ENCODE results near the gene CAPN9.

The CAPN9 gene

DNA sequence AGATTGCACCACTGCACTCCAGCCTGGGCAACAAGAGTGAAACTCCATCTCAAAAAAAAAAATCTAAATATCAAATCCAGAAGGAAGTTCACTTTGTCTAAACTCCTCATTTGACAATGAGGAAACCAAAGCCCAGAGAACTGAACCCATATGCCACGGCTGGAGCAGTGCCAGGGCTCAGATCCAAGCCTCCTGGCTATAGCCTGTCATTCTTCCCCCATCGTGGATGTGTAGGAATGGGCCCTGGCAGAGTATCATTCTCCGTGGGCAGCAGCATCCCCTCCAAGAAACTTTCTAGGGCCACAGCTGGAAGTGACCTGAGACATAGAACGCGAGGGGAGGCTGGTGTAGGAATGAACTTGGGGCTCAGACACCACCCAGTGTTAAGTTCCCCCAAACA is 47.2 kb downstream of the CAPN9 start:
- Histone ChIP-seq H3F3A (ENCODE audit: control insufficient read depth, insufficient read depth) (no peaks in the 10 kb centered on the region), H4K20me1 (ENCODE audit: control insufficient read depth, insufficient read depth, low read depth, low read length) (no peaks in the 10 kb centered on the region), H3K79me2 (ENCODE audit: control insufficient read depth, low read length) (no peaks in the 10 kb centered on the region), H3K4me1 (ENCODE audit: control insufficient read depth, low read length) (no peaks in the 10 kb centered on the region), H3K27ac (ENCODE audit: low read depth, low read length) (no peak overlapping the region), H3K4me2 (ENCODE audit: low read length) (no peak overlapping the region), H3K36me3 (ENCODE audit: control insufficient read depth, low read length) (no peaks in the 10 kb centered on the region), H3K9me3 (ENCODE audit: control insufficient read depth, insufficient read depth, low read length) (no peaks in the 10 kb centered on the region), H3K4me3 (ENCODE audit: low read length) (no peak overlapping the region), H3K9me2 (replicated peaks; ENCODE audit: control insufficient read depth, low read length) (no peaks in the 10 kb centered on the region), H3K27me3 (ENCODE audit: control insufficient read depth, low read length) (no peaks in the 10 kb centered on the region)
- TF ChIP-seq, protein P1, sequence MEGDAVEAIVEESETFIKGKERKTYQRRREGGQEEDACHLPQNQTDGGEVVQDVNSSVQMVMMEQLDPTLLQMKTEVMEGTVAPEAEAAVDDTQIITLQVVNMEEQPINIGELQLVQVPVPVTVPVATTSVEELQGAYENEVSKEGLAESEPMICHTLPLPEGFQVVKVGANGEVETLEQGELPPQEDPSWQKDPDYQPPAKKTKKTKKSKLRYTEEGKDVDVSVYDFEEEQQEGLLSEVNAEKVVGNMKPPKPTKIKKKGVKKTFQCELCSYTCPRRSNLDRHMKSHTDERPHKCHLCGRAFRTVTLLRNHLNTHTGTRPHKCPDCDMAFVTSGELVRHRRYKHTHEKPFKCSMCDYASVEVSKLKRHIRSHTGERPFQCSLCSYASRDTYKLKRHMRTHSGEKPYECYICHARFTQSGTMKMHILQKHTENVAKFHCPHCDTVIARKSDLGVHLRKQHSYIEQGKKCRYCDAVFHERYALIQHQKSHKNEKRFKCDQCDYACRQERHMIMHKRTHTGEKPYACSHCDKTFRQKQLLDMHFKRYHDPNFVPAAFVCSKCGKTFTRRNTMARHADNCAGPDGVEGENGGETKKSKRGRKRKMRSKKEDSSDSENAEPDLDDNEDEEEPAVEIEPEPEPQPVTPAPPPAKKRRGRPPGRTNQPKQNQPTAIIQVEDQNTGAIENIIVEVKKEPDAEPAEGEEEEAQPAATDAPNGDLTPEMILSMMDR (IDR thresholded peaks at IDR 0.05; ENCODE audit: low read depth, low read length, poor library complexity, severe bottlenecking): no peak
- TF ChIP-seq EZH2phosphoT487 (IDR thresholded peaks at IDR 0.05; ENCODE audit: borderline replicate concordance, low read length): no peak

DNA sequence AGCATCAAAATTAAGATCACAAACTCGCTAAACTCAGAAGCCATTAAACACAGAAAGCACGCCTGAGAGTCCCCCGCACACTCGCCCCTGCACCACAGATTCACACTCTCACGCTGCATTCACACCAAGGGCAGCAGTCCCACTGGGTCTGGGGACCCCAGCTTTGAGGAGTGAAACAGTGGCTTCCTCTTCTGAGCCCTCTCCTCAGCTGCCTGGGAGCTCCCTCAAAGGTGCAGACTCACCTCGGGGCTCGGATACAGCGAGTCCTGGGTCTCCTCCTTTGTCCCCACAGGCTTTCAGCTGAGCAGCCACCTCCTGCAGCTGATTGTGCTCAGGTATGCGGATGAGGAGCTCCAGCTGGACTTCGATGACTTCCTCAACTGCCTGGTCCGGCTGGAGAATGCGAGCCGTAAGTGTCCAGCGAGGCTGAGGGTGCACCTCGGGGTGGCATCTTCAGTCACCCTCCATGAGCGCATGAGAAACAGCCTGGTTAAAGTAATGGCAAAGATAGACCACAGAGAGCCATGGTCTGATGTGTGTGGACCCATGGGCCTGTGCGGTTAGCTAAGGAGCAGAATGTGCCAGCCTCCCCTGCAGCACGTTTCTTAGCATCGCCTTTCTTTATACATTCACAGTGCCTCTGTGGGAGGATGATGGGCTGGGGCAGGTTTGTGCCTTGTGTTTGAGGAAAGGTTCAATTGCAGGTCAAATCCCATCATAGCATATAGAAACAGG is 47.9 kb downstream of the CAPN9 start:
- Histone ChIP-seq H3K9me2 (replicated peaks; ENCODE audit: control insufficient read depth, low read length) (no peaks in the 10 kb centered on the region), H3K4me3 (ENCODE audit: low read length) (no peak overlapping the region), H3K27ac (ENCODE audit: low read depth, low read length) (no peak overlapping the region), H3K4me1 (ENCODE audit: control insufficient read depth, low read length) (no peaks in the 10 kb centered on the region), H3K27me3 (ENCODE audit: control insufficient read depth, low read length) (no peaks in the 10 kb centered on the region), H4K20me1 (ENCODE audit: control insufficient read depth, insufficient read depth, low read depth, low read length) (no peaks in the 10 kb centered on the region), H3K4me2 (ENCODE audit: low read length) (no peak overlapping the region), H3K36me3 (ENCODE audit: control insufficient read depth, low read length) (no peaks in the 10 kb centered on the region), H3F3A (ENCODE audit: control insufficient read depth, insufficient read depth) (no peaks in the 10 kb centered on the region), H3K9me3 (ENCODE audit: control insufficient read depth, insufficient read depth, low read length) (no peaks in the 10 kb centered on the region), H3K79me2 (ENCODE audit: control insufficient read depth, low read length) (no peaks in the 10 kb centered on the region)
- TF ChIP-seq, protein P1 (IDR thresholded peaks at IDR 0.05; ENCODE audit: low read depth, low read length, poor library complexity, severe bottlenecking): no peak
- TF ChIP-seq EZH2phosphoT487 (IDR thresholded peaks at IDR 0.05; ENCODE audit: borderline replicate concordance, low read length): no peak

DNA sequence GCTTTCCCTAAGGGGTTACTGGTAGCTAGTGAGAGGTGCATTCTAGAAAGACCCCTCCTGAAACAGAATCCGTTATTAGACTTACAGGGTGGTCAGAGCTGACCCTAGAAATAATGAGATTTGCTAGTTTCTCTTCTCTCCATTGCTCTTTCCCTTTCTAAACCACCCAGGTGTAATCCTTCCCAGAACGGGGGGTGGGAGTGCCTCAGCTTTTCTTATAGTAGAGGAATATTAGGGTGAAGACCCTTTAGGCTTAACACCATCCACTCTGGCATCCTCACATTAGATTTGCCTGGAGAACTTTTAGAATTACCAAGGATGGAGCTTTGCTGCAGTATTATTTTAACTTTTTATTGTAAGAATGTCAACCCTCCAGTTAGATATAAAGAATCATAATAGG is 49.4 kb downstream of the CAPN9 start:
- Histone ChIP-seq H3K27me3 (ENCODE audit: control insufficient read depth, low read length) (no peaks in the 10 kb centered on the region), H4K20me1 (ENCODE audit: control insufficient read depth, insufficient read depth, low read depth, low read length) (no peaks in the 10 kb centered on the region), H3K79me2 (ENCODE audit: control insufficient read depth, low read length) (no peaks in the 10 kb centered on the region), H3K4me1 (ENCODE audit: control insufficient read depth, low read length) (no peaks in the 10 kb centered on the region), H3K36me3 (ENCODE audit: control insufficient read depth, low read length) (no peaks in the 10 kb centered on the region), H3K4me2 (ENCODE audit: low read length) (no peak overlapping the region), H3K9me2 (replicated peaks; ENCODE audit: control insufficient read depth, low read length) (no peaks in the 10 kb centered on the region), H3F3A (ENCODE audit: control insufficient read depth, insufficient read depth) (no peaks in the 10 kb centered on the region), H3K27ac (ENCODE audit: low read depth, low read length) (no peak overlapping the region), H3K9me3 (ENCODE audit: control insufficient read depth, insufficient read depth, low read length) (no peaks in the 10 kb centered on the region), H3K4me3 (ENCODE audit: low read length) (no peak overlapping the region)
- no peak for TF ChIP-seq EZH2phosphoT487 (IDR thresholded peaks at IDR 0.05; ENCODE audit: borderline replicate concordance, low read length)
- TF ChIP-seq, protein P1 (IDR thresholded peaks at IDR 0.05; ENCODE audit: low read depth, low read length, poor library complexity, severe bottlenecking): no peak
